ENCODE data around the gene SETX.

GRCh38 chr9:132235125-132235524 is 119.7 kb downstream of the SETX start:
- TF ChIP-seq ARNT (IDR thresholded peaks at IDR 0.05) (no peak), BHLHE40 (IDR thresholded peaks at IDR 0.05; ENCODE audit: borderline replicate concordance) (no peak), SUZ12 (IDR thresholded peaks at IDR 0.05) (no peak), SP1 (IDR thresholded peaks at IDR 0.05) (no peak), FOXM1 (IDR thresholded peaks at IDR 0.05; ENCODE audit: borderline replicate concordance) (no peak), TARDBP (IDR thresholded peaks at IDR 0.05) (no peak), ELF4 (IDR thresholded peaks at IDR 0.05) (no peak), FOXK2 (IDR thresholded peaks at IDR 0.05) (no peak), CTBP1 (IDR thresholded peaks at IDR 0.05; ENCODE audit: borderline replicate concordance) (no peak), FOXA1 (IDR thresholded peaks at IDR 0.05) (no peak), HDGF (IDR thresholded peaks at IDR 0.05; ENCODE audit: borderline replicate concordance) (no peak), NFRKB (IDR thresholded peaks at IDR 0.05) (no peak), L3MBTL2 (conservative IDR thresholded peaks at IDR 0.05) (no peak), PKNOX1 (IDR thresholded peaks at IDR 0.05) (no peak)
